GM21786 (cell line): ENCODE measurements around the gene PACSIN2.

Experiments used
- ATAC-seq: cut with Tn5 transposase; IDR thresholded peaks from one replicate; pipeline ENCODE4 v1.9.1; 2021; ENCODE audit not compliant: unreplicated experiment

PACSIN2 gene

DNA sequence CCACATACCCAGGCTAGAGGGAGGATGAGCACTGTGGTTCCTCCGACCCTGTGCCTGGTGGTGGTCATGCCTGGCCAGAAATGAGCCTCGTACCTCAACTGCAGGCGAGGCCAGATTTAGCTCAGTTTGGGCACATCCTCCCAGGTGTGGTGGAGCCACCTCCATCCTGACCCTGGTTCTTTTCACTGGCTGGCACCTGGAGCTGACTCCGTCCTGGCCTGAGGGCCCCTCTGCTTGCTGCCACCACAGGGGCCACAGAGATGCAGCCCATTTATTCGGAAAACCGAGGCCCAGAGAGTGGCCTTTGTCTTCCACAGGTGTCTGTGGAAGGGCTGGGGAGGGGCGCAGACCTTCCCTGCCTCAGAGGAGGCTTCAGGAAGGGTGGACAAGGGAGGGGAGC lies 148.8 kb downstream of the PACSIN2 start:
- ATAC-seq = no peak

- ATAC-seq = no peak
These were observed 149.4 kb downstream of the PACSIN2 start for GRCh38 chr22:42865536-42865935.

DNA sequence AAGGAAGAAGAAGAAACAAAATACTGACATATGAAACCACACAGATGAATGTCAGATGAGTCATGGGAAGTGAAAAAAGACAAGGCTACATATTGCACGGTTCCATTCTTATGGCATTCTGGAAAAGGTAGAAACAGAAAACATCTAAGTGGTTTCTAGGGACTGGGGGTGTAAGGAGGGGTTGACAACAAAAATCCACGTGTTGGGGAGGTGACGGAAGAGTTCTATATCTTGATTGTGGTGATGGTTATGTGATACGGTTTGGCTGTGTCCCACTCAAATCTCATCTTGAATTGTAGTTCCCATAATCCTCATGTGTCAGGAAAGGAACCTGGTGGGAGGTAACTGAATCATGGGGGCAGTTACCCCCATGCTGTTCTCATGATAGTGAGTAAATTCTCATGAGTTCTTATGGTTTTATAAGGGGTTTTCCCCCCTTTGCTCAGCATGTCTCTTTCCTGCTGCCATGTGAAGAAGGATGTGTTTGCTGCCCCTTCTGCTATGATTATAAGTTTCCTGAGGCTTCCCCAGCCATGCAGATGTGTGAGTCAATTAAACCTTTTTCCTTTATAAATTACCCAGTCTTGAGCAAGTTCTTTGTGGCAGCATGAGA lies 151.5 kb downstream of the PACSIN2 start:
- ATAC-seq = no peak

- no peak for ATAC-seq
These were observed 152.8 kb downstream of the PACSIN2 start for GRCh38 chr22:42862045-42862734.

- no peak for ATAC-seq
These were observed 154.0 kb downstream of the PACSIN2 start for GRCh38 chr22:42860968-42861367.

DNA sequence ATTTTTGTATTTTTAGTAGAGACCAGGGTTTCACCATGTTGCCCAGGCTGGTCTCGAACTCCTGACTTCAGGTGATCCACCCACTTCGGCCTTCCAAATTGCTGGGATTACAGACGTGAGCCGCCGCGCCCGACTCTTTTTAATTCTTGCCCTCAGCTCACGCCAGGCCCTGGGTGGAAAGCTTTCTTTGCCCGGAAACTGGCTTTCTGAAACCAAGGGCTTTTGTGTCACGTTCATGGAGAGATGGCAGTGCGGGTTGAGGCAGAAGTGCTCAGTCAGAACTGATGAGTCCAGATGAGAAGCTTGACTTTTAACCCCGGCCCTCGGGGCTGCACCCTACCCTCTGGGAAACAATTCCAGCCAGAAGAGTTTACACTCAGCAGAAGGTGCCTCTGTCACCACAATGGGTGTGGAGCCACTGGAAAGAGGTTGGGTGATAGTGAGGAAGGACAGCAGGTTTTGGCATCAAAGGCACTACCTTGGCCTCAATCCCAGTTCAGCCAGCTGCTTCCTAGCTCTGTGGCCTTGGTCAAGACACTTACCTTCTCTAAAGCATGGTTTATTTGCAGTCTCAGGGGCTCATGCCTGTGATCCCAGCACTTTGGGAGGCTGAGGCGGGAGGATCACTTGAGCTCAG lies 157.0 kb downstream of the PACSIN2 start:
- ATAC-seq = no peak

DNA sequence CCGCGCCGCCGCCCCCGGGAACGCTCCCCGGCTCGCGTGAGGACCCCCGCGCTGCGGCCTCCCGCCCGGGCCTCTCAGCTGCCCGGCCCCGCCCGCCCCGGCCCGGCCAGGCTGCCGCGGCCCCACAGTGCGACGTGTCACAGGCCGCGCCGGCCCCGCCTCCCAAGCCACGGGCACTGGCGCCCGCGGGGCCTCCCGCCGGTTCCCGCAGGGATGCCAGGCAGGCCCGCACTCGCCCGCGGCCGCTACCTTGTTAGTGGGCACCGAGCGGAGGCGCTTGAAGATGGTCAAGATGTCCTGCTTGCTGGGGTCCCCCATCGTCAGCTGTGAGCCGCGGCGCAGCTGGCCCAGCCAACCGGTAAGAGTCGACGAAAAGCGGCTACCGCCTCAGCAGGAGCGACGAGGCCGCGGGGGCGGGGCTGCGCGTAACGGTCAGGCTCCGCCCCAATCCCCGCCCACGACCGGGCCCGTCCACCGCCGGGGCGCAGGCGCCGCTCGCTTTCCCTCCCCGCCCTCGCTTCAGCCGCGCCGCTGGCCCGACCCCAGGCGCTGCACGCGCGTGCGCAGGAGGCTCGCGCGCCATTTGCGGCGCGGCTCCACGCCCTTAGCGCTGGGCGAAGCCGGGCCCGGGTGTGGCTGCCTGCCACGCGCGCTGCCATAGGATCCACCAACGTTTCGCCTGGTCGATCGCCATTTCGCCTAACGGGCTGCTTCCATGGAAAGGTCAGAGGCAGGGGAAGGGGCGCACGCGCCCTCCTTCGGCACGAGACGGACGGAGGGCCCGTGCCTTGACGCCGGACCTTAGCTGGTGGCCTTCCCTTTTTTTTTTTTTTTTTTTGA lies 157.9 kb downstream of the PACSIN2 start, which contains the start of gene ARFGAP3:
Gene ARFGAP3 (minus strand): TSS at position 409 of the 840 bp plus-strand sequence. CDS start 91 bp downstream, at position 318.
- peak; percentile 78 for ATAC-seq

- peak; percentile 17 for ATAC-seq
These were observed 158.6 kb downstream of the PACSIN2 start for GRCh38 chr22:42856179-42856864.

- no peak for ATAC-seq
These were observed 159.2 kb downstream of the PACSIN2 start for GRCh38 chr22:42855721-42856120.

- no peak for ATAC-seq
These were observed 159.7 kb downstream of the PACSIN2 start for GRCh38 chr22:42855211-42855610.

- ATAC-seq = no peak
These were observed 165.9 kb downstream of the PACSIN2 start for GRCh38 chr22:42848941-42849550.

- ATAC-seq = no peak
These were observed 167.8 kb downstream of the PACSIN2 start for GRCh38 chr22:42847110-42847509.

GRCh38 chr22:42844756-42845155 lies 170.2 kb downstream of the PACSIN2 start:
- no peak for ATAC-seq

GRCh38 chr22:42842658-42843370 lies 172.1 kb downstream of the PACSIN2 start:
- ATAC-seq = no peak

DNA sequence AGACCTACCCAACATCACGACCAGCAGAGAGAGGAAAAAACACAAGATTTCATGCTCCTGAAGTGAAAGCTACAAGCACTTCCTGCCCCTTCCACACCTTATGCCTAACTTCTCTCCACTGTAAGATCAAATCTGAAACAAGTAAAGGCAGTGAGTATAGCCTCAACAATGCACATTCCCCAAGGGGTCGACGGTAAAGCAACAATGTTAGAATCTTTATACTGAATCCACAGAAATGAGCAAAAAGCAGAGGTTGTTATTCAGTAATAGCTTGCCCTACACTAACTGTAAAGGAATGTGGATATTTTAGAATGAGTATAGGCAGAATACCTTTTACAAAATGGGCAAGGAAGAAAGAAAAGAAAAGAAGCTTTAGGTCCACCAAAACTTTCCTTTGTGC lies 173.5 kb downstream of the PACSIN2 start:
- no peak for ATAC-seq

- no peak for ATAC-seq
These were observed 177.4 kb downstream of the PACSIN2 start for GRCh38 chr22:42837556-42837955.

- no peak for ATAC-seq
These were observed 178.9 kb downstream of the PACSIN2 start for GRCh38 chr22:42836026-42836425.

DNA sequence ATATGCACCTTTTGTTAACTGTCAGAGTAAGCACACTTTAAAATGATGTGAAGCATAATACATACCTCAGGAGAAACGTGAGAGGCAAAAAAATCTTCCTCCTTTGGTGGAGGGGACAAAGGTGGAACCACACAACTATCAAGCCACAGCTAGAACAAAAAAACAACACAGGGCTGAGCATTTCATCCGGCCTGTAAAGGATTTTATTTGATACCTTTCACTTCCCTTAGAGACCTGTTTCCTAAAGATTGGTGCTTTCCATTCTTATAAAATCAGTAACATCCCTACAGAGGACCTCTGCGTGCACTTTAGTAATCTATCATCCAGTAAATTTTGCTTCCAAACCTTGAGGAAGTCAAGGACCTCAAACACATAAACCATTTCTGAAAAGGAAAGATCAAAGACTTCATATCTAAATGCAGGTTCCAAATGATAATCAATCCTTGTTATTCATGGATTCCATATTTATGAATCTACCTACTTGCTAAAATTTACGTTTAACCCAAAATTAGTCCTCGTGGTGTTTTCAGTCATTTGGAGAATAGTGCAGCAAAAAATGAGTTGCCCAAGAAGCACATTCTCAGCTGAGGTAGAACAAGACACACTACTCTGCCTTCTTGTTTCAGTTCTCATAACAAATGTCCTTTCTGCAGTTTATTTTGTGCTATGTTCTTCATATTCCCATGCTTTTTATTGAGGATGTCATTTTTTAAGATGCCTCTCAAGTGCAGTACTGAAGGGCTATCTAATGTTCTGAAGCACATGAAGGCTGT lies 180.6 kb downstream of the PACSIN2 start:
- no peak for ATAC-seq

DNA sequence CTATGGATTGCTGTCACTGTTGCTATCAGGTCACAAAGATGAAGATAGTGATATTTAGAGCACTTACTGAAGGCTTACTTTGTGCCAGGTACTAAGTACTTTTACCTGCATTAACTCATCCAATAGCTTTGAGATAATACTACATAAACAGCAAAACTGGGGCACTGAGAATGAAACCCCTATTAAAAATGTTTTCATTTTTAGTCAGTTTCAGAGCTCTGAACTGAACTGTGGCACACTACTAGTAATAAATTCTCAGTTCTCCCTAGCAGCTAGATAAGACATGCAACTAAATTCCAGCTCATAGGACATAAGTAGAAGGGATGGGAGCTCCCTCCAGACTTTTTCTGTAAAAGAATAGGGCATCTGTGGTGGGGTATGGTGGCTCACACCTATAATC lies 181.8 kb downstream of the PACSIN2 start:
- ATAC-seq = no peak
